WTC11 (cell line): ENCODE measurements around the gene SUPT3H. TPM values are rescaled to one million over a fixed set of nuclear protein-coding genes. Genes with fewer than 3 reads are reported as not detected.
A peak's percentile ranks its signal among the peaks of the same experiment; 100 is the strongest.

Source experiments
- ATAC-seq: fragments of 200-7000 bp; cut with Tn5 transposase; 2 replicates; pipeline ENCODE4 v1.10.0; 2021; ENCODE audit warnings: mild to moderate bottlenecking, moderate library complexity
- CTCF ChIA-PET: fragments of 300-600 bp; sonication (Branson Sonifier 250); formaldehyde crosslinking; loops from one replicate; lab custom pipeline; 2021; ENCODE audit warnings: antibody characterized with exemption; lab: Charles Lee
- POLR2A ChIA-PET: fragments of 350-600 bp; sonication (Branson Sonifier 250); formaldehyde crosslinking; loops from one replicate; lab custom pipeline; 2021; ENCODE audit warnings: antibody characterized with exemption; lab: Charles Lee
- DNase-seq: peaks from one replicate; pipeline ENCODE4 v3.0.0; 2021; ENCODE audit warnings: low spot score
- H3K27ac Mint-ChIP-seq: 2 replicates; pipeline ENCODE4 v1.8.0; 2021; ENCODE audit warnings: mixed read lengths
- H3K27me3 Mint-ChIP-seq: 2 replicates; pipeline ENCODE4 v1.8.0; 2021; ENCODE audit warnings: low read depth, mild to moderate bottlenecking, moderate library complexity, mixed read lengths
- H3K36me3 Mint-ChIP-seq: 2 replicates; pipeline ENCODE4 v1.8.0; 2021; ENCODE audit warnings: mixed read lengths
- H3K4me1 Mint-ChIP-seq: 2 replicates; pipeline ENCODE4 v1.8.0; 2022; ENCODE audit warnings: mixed read lengths
- H3K4me3 Mint-ChIP-seq: 2 replicates; pipeline ENCODE4 v1.8.0; 2021; ENCODE audit warnings: mild to moderate bottlenecking, moderate library complexity, mixed read lengths
- H3K9me3 Mint-ChIP-seq: 2 replicates; pipeline ENCODE4 v1.8.0; 2021; ENCODE audit warnings: mixed read lengths
- AR ChIP-seq: fragments of 250-450 bp; sonication (Bioruptor Pico); IDR thresholded peaks from 2 replicates; pipeline ENCODE4 v1.9.0; 2021; ENCODE audit warnings: mild to moderate bottlenecking
- CBFB ChIP-seq: sonication (generic); formaldehyde crosslinking; IDR thresholded peaks from 2 replicates; pipeline ENCODE4 v1.8.1; 2022; ENCODE audit warnings: mild to moderate bottlenecking, low read depth, missing genetic modification reagents
- E2F1 ChIP-seq: sonication (generic); formaldehyde crosslinking; IDR thresholded peaks from 2 replicates; pipeline ENCODE4 v1.8.0; 2022; ENCODE audit warnings: mild to moderate bottlenecking, missing genetic modification reagents
- E2F5 ChIP-seq: sonication (generic); formaldehyde crosslinking; IDR thresholded peaks from 2 replicates; pipeline ENCODE4 v1.8.1; 2022; ENCODE audit warnings: mild to moderate bottlenecking, moderate library complexity, missing genetic modification reagents
- EMX1 ChIP-seq: fragments of 250-450 bp; sonication (Bioruptor Pico); IDR thresholded peaks from 2 replicates; pipeline ENCODE4 v1.8.0; 2021; ENCODE audit warnings: mild to moderate bottlenecking
- ESRRA ChIP-seq: sonication (generic); formaldehyde crosslinking; IDR thresholded peaks from 2 replicates; pipeline ENCODE4 v1.8.1; 2022; ENCODE audit warnings: mild to moderate bottlenecking, missing genetic modification reagents, borderline replicate concordance
- ETV6 ChIP-seq: sonication (generic); formaldehyde crosslinking; IDR thresholded peaks from 2 replicates; pipeline ENCODE4 v1.8.1; 2022; ENCODE audit warnings: mild to moderate bottlenecking, missing genetic modification reagents
- GTF2I ChIP-seq: fragments of 250-450 bp; sonication (Bioruptor Pico); conservative IDR thresholded peaks from 2 replicates; pipeline ENCODE4 v1.4.0; 2021; ENCODE audit warnings: mild to moderate bottlenecking
- HMGA2 ChIP-seq: fragments of 250-450 bp; sonication (Bioruptor Pico); IDR thresholded peaks from 2 replicates; pipeline ENCODE4 v1.4.0; 2021; ENCODE audit warnings: mild to moderate bottlenecking, moderate library complexity
- JAZF1 ChIP-seq: fragments of 250-450 bp; sonication (Bioruptor Pico); IDR thresholded peaks from 2 replicates; pipeline ENCODE4 v1.9.0; 2021; ENCODE audit warnings: moderate library complexity, mild to moderate bottlenecking, inconsistent platforms
- KAT7 ChIP-seq: sonication (generic); formaldehyde crosslinking; IDR thresholded peaks from 2 replicates; pipeline ENCODE4 v1.8.1; 2023; ENCODE audit warnings: missing genetic modification reagents, mild to moderate bottlenecking, borderline replicate concordance
- NR1H2 ChIP-seq: sonication (generic); formaldehyde crosslinking; IDR thresholded peaks from 2 replicates; pipeline ENCODE4 v1.9.0; 2021; ENCODE audit warnings: mild to moderate bottlenecking, moderate library complexity, missing genetic modification reagents
- NR3C1 ChIP-seq: sonication (generic); formaldehyde crosslinking; conservative IDR thresholded peaks from 2 replicates; pipeline ENCODE4 v1.8.1; 2023; ENCODE audit warnings: low read depth, mild to moderate bottlenecking, missing genetic modification reagents
- PRRX2 ChIP-seq: fragments of 250-450 bp; sonication (Bioruptor Pico); IDR thresholded peaks from 2 replicates; pipeline ENCODE4 v1.8.0; 2021; ENCODE audit warnings: mild to moderate bottlenecking
- SOX15 ChIP-seq: fragments of 250-450 bp; sonication (Bioruptor Pico); IDR thresholded peaks from 2 replicates; pipeline ENCODE4 v1.9.0; 2021; ENCODE audit warnings: mild to moderate bottlenecking
- USF1 ChIP-seq: sonication (generic); formaldehyde crosslinking; IDR thresholded peaks from 2 replicates; pipeline ENCODE4 v1.8.0; 2022; ENCODE audit warnings: mild to moderate bottlenecking, missing genetic modification reagents
- ZNF281 ChIP-seq: sonication (generic); formaldehyde crosslinking; IDR thresholded peaks from 2 replicates; pipeline ENCODE4 v1.8.0; 2023; ENCODE audit warnings: mild to moderate bottlenecking, missing genetic modification reagents
- ZNF396 ChIP-seq: fragments of 250-450 bp; sonication (Bioruptor Pico); IDR thresholded peaks from 2 replicates; pipeline ENCODE4 v1.8.0; 2021; ENCODE audit warnings: mild to moderate bottlenecking, moderate library complexity, borderline replicate concordance
- ZNF416 ChIP-seq: fragments of 250-450 bp; sonication (Bioruptor Pico); IDR thresholded peaks from 2 replicates; pipeline ENCODE4 v1.9.0; 2021; ENCODE audit warnings: mild to moderate bottlenecking, inconsistent platforms
- ZNF423 ChIP-seq: fragments of 250-450 bp; sonication (Bioruptor Pico); IDR thresholded peaks from 2 replicates; pipeline ENCODE4 v2.1.2; 2022; ENCODE audit warnings: mild to moderate bottlenecking, moderate library complexity
- ZNF532 ChIP-seq: fragments of 250-450 bp; sonication (Bioruptor Pico); IDR thresholded peaks from 2 replicates; pipeline ENCODE4 v1.9.0; 2021; ENCODE audit warnings: mild to moderate bottlenecking, borderline replicate concordance
- total RNA-seq: library from RNA; stranded (reverse); gene quantifications from 3 replicates; pipeline ENCODE4 v1.2.3, GENCODE V29; 2021

Gene SUPT3H
- total RNA-seq, 1 experiment from 2014 or later = 15.3 TPM

- ChIA-PET POLR2A (no interaction called here), CTCF (no interaction called here)
- Mint-ChIP-seq H3K4me3 (no peak overlapping the region), H3K27ac (peak overlapping the region; percentile 35), H3K27me3 (no peaks in the 10 kb centered on the region), H3K4me1 (peaks cover 9% of the 10 kb centered on the region), H3K9me3 (peaks cover 20% of the 10 kb centered on the region), H3K36me3 (peaks cover 2% of the 10 kb centered on the region; the same call in 1 of the 2 replicates)
- DNase-seq (no peak), ATAC-seq (no peak)
- TF ChIP-seq E2F5 (CRISPR knock-in tag) = no peak
- TF ChIP-seq ETV6 (CRISPR knock-in tag) = no peak
- no peak for TF ChIP-seq JAZF1
Measured at GRCh38 chr6:45293306-45293705, 84.4 kb downstream of the SUPT3H start.

GRCh38 chr6:45289751-45290514, 87.8 kb downstream of the SUPT3H start:
- ChIA-PET CTCF (no interaction called here), POLR2A (no interaction called here)
- Mint-ChIP-seq H3K4me3 (no peak overlapping the region), H3K36me3 (peaks cover 19% of the 10 kb centered on the region), H3K4me1 (peaks cover 9% of the 10 kb centered on the region), H3K27ac (no peak overlapping the region), H3K27me3 (no peaks in the 10 kb centered on the region), H3K9me3 (peaks cover 23% of the 10 kb centered on the region)
- DNase-seq = no peak
- ATAC-seq = no peak
- no peak for TF ChIP-seq CBFB
- no peak for TF ChIP-seq ZNF281
- no peak for TF ChIP-seq PRRX2 (CRISPR knock-in tag)
- TF ChIP-seq HMGA2 = no peak
- TF ChIP-seq ZNF396 (CRISPR knock-in tag) = no peak
- no peak for TF ChIP-seq EMX1
- no peak for TF ChIP-seq NR3C1 (CRISPR knock-in tag)
- TF ChIP-seq ZNF532 (CRISPR knock-in tag) = no peak
- TF ChIP-seq NR1H2 (CRISPR knock-in tag) = no peak
- no peak for TF ChIP-seq AR (CRISPR knock-in tag)
- TF ChIP-seq KAT7 (CRISPR knock-in tag) = no peak
- no peak for TF ChIP-seq E2F1 (CRISPR knock-in tag)
- TF ChIP-seq USF1 (CRISPR knock-in tag) = no peak
- no peak for TF ChIP-seq SOX15 (CRISPR knock-in tag)
- TF ChIP-seq GTF2I (CRISPR knock-in tag) = no peak
- no peak for TF ChIP-seq ZNF416
- TF ChIP-seq ZNF423 (CRISPR knock-in tag) = no peak
- TF ChIP-seq ESRRA (CRISPR knock-in tag) = no peak
